Retina (tissue), 1 donor: ENCODE measurements around the gene MYO1B.
"Not testable (repeated sequence)": the region's sequence is repeated elsewhere in the genome, so short reads cannot be mapped to it uniquely, and the experiment has no call there.

Experiments used
- DNase-seq: peaks from one replicate; pipeline ENCODE4 v3.0.0-alpha.2; 2016

Gene MYO1B

GRCh38 chr2:191415858-191416257 is 170.7 kb downstream of the MYO1B start:
- no peak for DNase-seq

GRCh38 chr2:191417746-191418145 is 172.5 kb downstream of the MYO1B start:
- DNase-seq = no peak

DNA sequence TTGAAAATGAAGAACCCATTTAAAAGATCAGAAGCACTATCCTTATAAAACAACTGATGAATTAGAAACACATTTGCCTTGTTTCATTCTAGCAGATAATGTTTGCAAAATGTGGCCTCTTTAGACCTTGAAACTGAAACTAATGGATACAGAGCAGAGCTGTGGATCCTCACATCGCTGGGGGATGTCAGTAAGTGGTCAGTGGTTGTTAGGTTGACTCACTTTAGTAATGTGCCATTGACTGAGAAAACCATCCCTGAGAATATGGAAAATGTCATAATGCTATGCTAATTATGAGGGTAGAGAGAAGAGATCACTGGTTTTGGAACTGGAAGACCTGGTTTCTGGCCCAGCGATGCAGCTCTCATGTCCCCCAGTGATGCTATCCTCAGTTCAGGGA is 176.7 kb downstream of the MYO1B start:
- DNase-seq = no peak

- DNase-seq = no peak
These were observed 181.8 kb downstream of the MYO1B start for GRCh38 chr2:191427031-191427430.

GRCh38 chr2:191428141-191428540 is 182.9 kb downstream of the MYO1B start:
- DNase-seq = no peak

GRCh38 chr2:191430476-191430875 is 185.3 kb downstream of the MYO1B start:
- DNase-seq = no peak

GRCh38 chr2:191432121-191432520 is 186.9 kb downstream of the MYO1B start:
- DNase-seq = no peak

DNA sequence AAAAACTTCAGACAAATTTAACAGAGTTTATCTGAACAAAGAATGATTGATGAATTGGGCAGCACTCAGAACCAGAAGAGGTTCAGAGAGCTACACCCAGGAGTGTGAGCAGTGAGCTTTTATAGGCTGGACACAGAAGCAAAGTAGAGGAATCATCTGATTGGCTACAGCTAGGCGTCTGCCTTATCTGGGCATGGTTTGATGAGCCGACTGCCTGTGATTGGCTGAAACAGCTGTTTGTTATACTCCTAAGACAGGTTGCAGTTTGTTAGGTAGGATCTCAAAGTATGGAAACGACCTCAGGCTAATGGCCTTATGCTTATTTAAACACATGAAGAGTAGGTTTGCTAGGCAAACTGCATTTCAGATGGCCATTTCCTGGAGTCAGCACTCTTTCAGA is 188.9 kb downstream of the MYO1B start:
- DNase-seq = no peak

DNA sequence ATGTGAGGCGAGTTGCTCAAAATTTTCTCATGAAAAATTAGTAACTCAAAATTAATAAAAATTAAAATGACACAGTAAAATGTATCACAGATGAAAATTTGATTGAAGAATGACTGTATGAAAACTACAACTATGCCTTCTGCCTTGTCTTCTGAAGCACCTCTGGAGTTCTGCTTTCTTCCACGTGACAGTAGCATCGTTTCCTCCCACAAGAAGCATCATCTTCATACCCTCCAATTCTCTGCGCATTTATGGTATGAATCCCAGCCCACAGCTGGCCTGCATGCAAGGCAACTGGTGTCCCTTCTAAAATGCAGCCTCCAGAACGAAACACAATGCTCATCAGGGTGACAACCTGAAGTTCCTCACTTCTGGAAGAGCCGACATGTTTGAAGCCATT is 189.9 kb downstream of the MYO1B start:
- DNase-seq = no peak

DNA sequence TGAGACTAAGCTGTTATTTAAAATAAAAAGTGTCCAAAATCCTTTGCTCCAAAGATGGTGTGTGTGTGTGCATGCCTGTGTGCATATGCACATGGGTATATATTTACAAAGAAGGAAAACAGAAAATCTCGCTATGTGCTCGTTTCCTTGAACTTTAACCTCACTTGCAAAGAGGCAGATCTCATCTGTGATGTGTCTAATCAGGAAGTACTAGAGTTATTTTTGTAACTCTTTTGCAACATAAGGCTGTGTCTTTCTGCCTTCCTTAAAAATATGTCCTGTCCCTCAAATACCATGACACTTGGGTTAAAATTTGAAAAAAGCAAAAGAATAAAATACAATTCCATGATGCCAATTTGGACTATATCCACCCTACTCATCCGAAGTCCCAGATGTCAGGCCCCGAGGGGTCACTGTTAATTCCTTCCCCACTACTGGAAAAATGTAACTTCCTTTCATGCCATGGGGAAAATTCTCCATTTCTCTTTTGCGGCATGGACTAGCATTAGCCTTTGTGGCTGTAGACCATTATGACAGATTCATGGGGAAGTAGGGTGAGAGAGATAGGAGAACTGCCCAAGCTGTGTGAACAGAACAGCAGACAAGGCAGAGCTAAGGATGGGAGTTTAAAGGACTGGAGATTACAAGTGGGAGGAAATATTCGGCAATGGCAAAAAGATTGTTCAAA is 191.3 kb downstream of the MYO1B start:
- no peak for DNase-seq

GRCh38 chr2:191439481-191439880 is 194.3 kb downstream of the MYO1B start:
- no peak for DNase-seq

GRCh38 chr2:191441496-191442214 is 196.5 kb downstream of the MYO1B start:
- DNase-seq = peak; percentile 41

- no peak for DNase-seq
These were observed 198.2 kb downstream of the MYO1B start for GRCh38 chr2:191443446-191443845.

DNA sequence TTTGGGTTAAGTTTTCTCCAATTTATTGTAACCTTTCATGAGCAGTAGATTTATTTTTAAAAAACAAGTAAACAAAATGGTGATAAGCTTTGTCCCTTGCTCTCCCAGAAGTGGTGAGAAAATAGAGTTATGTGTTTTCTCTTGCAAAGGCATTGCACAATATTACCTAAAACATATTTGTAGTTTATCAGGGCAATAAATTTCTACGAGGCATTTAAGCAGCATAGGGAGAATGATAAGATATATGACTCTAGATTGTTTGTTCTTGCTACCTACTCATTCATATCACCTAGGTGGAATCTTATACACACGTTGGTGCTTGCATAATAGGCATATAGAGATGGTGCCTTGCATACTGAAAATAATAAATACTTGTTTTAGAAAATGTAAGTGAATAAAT is 201.7 kb downstream of the MYO1B start:
- no peak for DNase-seq

DNA sequence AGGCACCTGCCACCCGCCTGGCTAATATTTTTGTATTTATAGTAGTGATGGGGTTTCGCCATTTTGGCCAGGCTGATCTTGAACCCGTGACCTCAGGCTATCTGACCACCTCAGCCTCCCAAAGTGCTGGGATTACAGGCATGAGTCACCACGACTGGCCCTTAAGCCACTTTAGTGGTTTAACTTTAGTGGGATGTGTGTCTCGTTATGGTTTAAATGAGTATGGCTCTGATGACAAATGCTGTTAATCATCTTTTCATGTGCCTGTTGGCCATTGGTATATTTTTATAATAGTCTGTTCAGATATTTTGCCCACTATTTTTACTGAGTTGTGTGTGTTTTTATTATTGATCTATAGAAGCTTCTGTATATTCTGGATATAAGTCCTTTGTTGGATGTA is 205.9 kb downstream of the MYO1B start:
- DNase-seq = no peak

GRCh38 chr2:191452065-191452464 is 206.9 kb downstream of the MYO1B start:
- no peak for DNase-seq

DNA sequence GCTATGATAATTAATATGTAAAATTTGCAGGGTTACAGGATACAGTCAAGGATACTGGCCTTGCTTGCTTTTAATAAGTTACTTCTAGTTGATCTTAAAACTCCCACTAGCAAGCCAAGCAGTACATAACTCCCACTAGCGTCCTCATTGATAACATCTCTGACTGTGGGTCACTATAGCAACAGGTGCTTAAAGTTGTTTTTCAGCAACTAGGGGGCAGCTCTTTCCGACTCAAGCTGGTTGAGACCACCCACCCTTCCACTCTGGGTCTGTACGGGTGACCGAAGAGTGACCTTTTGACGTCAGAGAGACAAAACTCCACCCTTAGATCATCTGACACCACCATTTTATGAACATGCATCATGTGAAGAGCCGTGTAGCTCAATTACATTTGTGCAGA is 208.6 kb downstream of the MYO1B start:
- DNase-seq = no peak

GRCh38 chr2:191456506-191456905 is 211.3 kb downstream of the MYO1B start:
- DNase-seq = not testable (repeated sequence)

- DNase-seq = no peak
These were observed 214.0 kb downstream of the MYO1B start for GRCh38 chr2:191459158-191459557.

GRCh38 chr2:191462370-191462769 is 217.2 kb downstream of the MYO1B start:
- DNase-seq = no peak

DNA sequence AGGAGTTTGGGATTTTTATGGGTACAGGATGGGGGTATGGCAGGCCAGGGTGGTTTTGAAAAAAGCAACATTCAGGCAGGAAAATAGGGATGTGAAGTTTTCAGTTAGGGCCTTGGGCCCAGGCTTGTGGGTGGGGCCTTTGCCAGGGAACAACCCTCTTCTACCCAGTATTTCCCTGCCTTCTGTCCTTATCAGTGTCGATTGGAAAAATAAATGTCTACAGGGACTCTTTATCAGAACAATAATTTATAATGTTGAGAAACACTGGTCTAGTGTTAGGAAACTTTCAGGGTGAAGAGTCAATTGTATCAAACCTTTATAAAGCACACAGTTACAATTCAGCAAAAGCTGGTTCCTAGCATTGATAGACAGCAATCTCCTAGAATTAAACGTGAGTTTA is 218.6 kb downstream of the MYO1B start:
- DNase-seq = no peak

DNA sequence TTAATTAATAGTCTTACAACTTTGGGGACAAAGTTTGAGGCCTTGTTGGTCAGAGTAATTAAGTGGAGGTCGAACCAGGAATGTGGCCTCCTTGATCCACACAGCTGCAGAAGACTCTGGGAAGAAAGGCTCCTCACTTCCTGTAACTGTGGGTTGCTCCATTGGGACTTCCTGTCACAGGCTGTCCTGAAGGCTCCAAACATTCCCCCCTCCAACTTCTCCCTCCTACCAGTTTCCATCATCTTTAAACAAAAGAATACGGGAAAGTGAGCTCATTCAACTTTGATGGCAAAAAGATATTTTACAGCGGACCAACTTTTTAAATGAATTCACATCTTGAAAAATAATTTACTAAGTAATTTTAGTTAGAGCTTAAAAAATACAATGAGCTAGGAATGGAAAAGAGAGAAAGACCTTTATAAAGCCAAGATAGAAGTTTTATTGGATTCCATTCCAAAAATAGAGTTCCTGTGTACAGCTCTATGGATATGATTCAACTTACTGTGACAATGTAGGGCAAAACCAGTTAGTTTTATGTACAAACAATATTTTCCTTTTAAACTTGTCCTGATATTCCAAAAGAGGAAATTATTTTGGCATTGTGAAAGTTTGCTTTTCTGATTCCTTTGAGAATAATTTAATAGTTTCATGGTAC is 220.7 kb downstream of the MYO1B start:
- no peak for DNase-seq

DNA sequence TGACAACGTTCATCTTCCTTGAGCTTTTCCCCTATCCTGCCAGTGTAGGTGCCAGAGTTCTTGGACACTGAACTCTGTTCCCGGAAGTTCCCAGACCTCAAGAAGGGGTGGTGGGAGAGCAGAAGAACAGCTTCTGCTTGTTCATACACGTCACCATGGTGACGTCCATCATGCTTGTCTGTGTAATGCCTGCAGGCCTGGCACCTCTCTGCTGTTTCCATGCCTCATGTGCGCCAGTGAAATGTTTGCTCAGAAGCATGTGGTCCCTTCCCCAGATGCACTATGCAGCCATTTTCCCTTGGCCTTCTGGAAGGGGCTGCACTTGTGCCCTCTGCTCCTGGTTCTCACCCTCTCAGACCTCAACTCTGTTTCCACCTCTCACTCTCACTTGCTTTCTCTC is 221.9 kb downstream of the MYO1B start:
- no peak for DNase-seq

DNA sequence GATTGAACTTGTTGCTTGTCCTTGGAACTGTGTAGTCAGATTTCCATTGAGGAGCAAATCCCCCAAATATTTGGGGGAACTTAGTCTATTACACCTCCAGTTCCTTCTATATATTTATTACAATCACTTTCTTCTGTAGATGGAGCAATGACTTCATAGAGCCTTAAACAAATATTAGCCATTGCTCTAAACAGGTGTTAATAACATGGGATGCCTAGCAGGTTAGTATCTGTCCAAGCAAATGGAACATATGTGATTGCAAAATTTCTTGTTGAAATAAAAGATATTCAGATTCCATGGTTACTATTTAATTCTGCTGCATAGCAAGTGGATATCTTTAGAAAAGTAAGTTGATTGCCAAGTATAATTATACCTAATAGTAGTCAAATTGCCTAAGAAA is 225.1 kb downstream of the MYO1B start:
- no peak for DNase-seq
